ENCODE results near the gene EIF2AK2. TPM values are rescaled to one million over a fixed set of nuclear protein-coding genes. Genes with fewer than 3 reads are reported as not detected.

Gene EIF2AK2
- total and polyA plus RNA-seq, 10 of the 15 experiments (the other 5 are each of a cell fraction or from before 2014, with no cell fraction given) = 16.2 to 81.4 (median 63.3) TPM

- ChIA-PET SMC1A (ENCODE audit: uncharacterized antibody, unreplicated experiment) (no interaction called here), POLR2A (interaction anchor here (0.9 kb wide), 1 partner anchor 10 kb away, joined by 3 read pairs; no protein-coding TSS in a partner anchor), RAD21 (ENCODE audit: unreplicated experiment) (no interaction called here), CTCF (no interaction called here)
- no peaks in the 10 kb centered on the region for H4K20me1 ChIP-seq (ENCODE audit: control insufficient read depth, insufficient read depth)
- no peaks in the 10 kb centered on the region for H3K9me3 ChIP-seq (replicated peaks; ENCODE audit: control insufficient read depth, insufficient read depth, low read length)
- no peaks in the 10 kb centered on the region for H3K4me1 ChIP-seq (ENCODE audit: control insufficient read depth, insufficient read depth, low read length)
- no peak for TF ChIP-seq CREB1 (IDR thresholded peaks at IDR 0.05; ENCODE audit: low read depth)
- TF ChIP-seq NFYB (IDR thresholded peaks at IDR 0.05; ENCODE audit: insufficient read depth, low read depth, low read length) = no peak
- TF ChIP-seq NR2C2 (IDR thresholded peaks at IDR 0.05; ENCODE audit: borderline replicate concordance, control insufficient read depth, insufficient read length, low read depth) = no peak
- TF ChIP-seq JUND (IDR thresholded peaks at IDR 0.05; ENCODE audit: low read depth, low read length) = no peak
- no peak for TF ChIP-seq BHLHE40 (IDR thresholded peaks at IDR 0.05; ENCODE audit: borderline replicate concordance in 1 of 2, low read depth in 2 of 2, low read length in 1 of 2)
- TF ChIP-seq HDAC2 (IDR thresholded peaks at IDR 0.05) = no peak
- no peaks in the 10 kb centered on the region for H3K79me2 ChIP-seq (ENCODE audit: control insufficient read depth, insufficient read depth, low read length)
- H3K4me2 ChIP-seq (ENCODE audit: control insufficient read depth, insufficient read depth) = no peak overlapping the region
- peaks cover 0 to 53% of the 10 kb centered on the region in 2 experiments for H3K36me3 ChIP-seq (ENCODE audit: control insufficient read depth in 2 of 2, insufficient read depth in 2 of 2, low read length in 1 of 2)
- no peak overlapping the region for H2AFZ ChIP-seq (ENCODE audit: control insufficient read depth, low read depth, low read length)
- FAIRE-seq (no peak), ATAC-seq (no peak), DNase-seq (ENCODE audit: low read depth, low spot score) (no peak)
- H3K4me3 ChIP-seq = no peak overlapping the region
- H3K27me3 ChIP-seq (replicated peaks in 1 of 2; ENCODE audit: control insufficient read depth in 2 of 2, insufficient read depth in 2 of 2, low read length in 1 of 2) = no peaks in the 10 kb centered on the region
- in situ Hi-C loops (cut with MboI) (no loop called here), intact Hi-C loops (cut with micrococcal nuclease; ENCODE audit: unreplicated experiment) (no loop called here)
- H3K9ac ChIP-seq (ENCODE audit: control insufficient read depth, insufficient read depth, low read length) = no peak overlapping the region
- BruUV-seq (replicated peaks) = no TSS peak
- H3K27ac ChIP-seq (ENCODE audit: control insufficient read depth, insufficient read depth) = no peak overlapping the region
Observed at GRCh38 chr2:37142546-37142945, 14.2 kb downstream of the EIF2AK2 start.

GRCh38 chr2:37132914-37133313, 23.9 kb downstream of the EIF2AK2 start:
- H3K4me2 ChIP-seq (ENCODE audit: control insufficient read depth, insufficient read depth) = no peak overlapping the region
- ChIA-PET CTCF (interaction anchor here (1.4 kb wide), 1 partner anchor 12 kb away, joined by 3 read pairs; no protein-coding TSS in a partner anchor), POLR2A (no interaction called here), RAD21 (ENCODE audit: unreplicated experiment) (no interaction called here), SMC1A (ENCODE audit: uncharacterized antibody, unreplicated experiment) (interaction anchor here (1.5 kb wide), 1 partner anchor 13 kb away, joined by 3 read pairs; no protein-coding TSS in a partner anchor)
- FAIRE-seq = no peak
- ATAC-seq = no peak
- no peaks in the 10 kb centered on the region for H3K27me3 ChIP-seq (replicated peaks in 1 of 2; ENCODE audit: control insufficient read depth in 2 of 2, insufficient read depth in 2 of 2, low read length in 1 of 2)
- H3K9ac ChIP-seq (ENCODE audit: control insufficient read depth, insufficient read depth, low read length) = no peak overlapping the region
- WGBS (ENCODE audit: insufficient coverage, insufficient replicate concordance, low lambda C conversion rate, missing lambda C conversion rate) = 90% methylated on average over 6 of the region's 6 CpGs
- intact Hi-C loops (cut with micrococcal nuclease; ENCODE audit: unreplicated experiment) (no loop called here), in situ Hi-C loops (cut with MboI) (no loop called here)
- peaks cover 2% of the 10 kb centered on the region; the same call in 1 of the 2 replicates for H3K79me2 ChIP-seq (ENCODE audit: control insufficient read depth, insufficient read depth, low read length)
- no peak overlapping the region for H3K4me3 ChIP-seq
- no peak for DNase-seq (ENCODE audit: low read depth, low spot score)
- H3K36me3 ChIP-seq (ENCODE audit: control insufficient read depth in 2 of 2, insufficient read depth in 2 of 2, low read length in 1 of 2) = peaks cover 16 to 60% of the 10 kb centered on the region in 2 experiments
- no peak overlapping the region for H3K27ac ChIP-seq (ENCODE audit: control insufficient read depth, insufficient read depth)
- no peak for TF ChIP-seq MAX (IDR thresholded peaks at IDR 0.05; ENCODE audit: low read depth, low read length)
- no peak for TF ChIP-seq SUZ12 (IDR thresholded peaks at IDR 0.05; ENCODE audit: unreplicated experiment)
- no peak for TF ChIP-seq SREBF2 (IDR thresholded peaks at IDR 0.05; ENCODE audit: low read length)
- no peak for TF ChIP-seq IKZF2 (IDR thresholded peaks at IDR 0.05)
- TF ChIP-seq SMARCA5 (IDR thresholded peaks at IDR 0.05) = no peak
- no peak for TF ChIP-seq KAT2A (conservative IDR thresholded peaks at IDR 0.05; ENCODE audit: control insufficient read depth, low read depth, low read length)
- H3K4me1 ChIP-seq (ENCODE audit: control insufficient read depth, insufficient read depth, low read length) = no peaks in the 10 kb centered on the region
- H4K20me1 ChIP-seq (ENCODE audit: control insufficient read depth, insufficient read depth) = peaks cover 5% of the 10 kb centered on the region; the same call in 1 of the 2 replicates
- no peak overlapping the region for H2AFZ ChIP-seq (ENCODE audit: control insufficient read depth, low read depth, low read length)
- H3K9me3 ChIP-seq (replicated peaks; ENCODE audit: control insufficient read depth, insufficient read depth, low read length) = no peaks in the 10 kb centered on the region
- TSS peak; percentile 17 for BruUV-seq (replicated peaks)

Data from GM12878 (cell line).